GM19324 (cell line): ENCODE measurements around the gene LIMS4.
"Not testable (repeated sequence)": the region's sequence is repeated elsewhere in the genome, so short reads cannot be mapped to it uniquely, and the experiment has no call there.

ENCODE experiments used
- ATAC-seq: cut with Tn5 transposase; IDR thresholded peaks from one replicate; pipeline ENCODE4 v1.9.1; 2021; ENCODE audit warnings: mild to moderate bottlenecking, moderate library complexity; ENCODE audit not compliant: unreplicated experiment, low FRiP score

The LIMS4 gene

GRCh38 chr2:110455080-110455670, 17.4 kb downstream of the LIMS4 start:
- not testable (repeated sequence) for ATAC-seq

- ATAC-seq: not testable (repeated sequence)
These were observed 21.7 kb downstream of the LIMS4 start for GRCh38 chr2:110450951-110451350.

GRCh38 chr2:110449127-110449947, 23.3 kb downstream of the LIMS4 start:
- not testable (repeated sequence) for ATAC-seq

GRCh38 chr2:110446644-110447043, 26.0 kb downstream of the LIMS4 start:
- not testable (repeated sequence) for ATAC-seq

GRCh38 chr2:110443305-110444005, 29.2 kb downstream of the LIMS4 start:
- ATAC-seq: not testable (repeated sequence)

- ATAC-seq: not testable (repeated sequence)
These were observed 30.7 kb downstream of the LIMS4 start for GRCh38 chr2:110441905-110442304.

GRCh38 chr2:110434565-110434964, 38.1 kb downstream of the LIMS4 start:
- ATAC-seq: not testable (repeated sequence)

GRCh38 chr2:110425725-110426124, 46.9 kb downstream of the LIMS4 start:
- not testable (repeated sequence) for ATAC-seq

- not testable (repeated sequence) for ATAC-seq
These were observed 48.2 kb downstream of the LIMS4 start for GRCh38 chr2:110424421-110424820.

GRCh38 chr2:110423574-110423962, 49.0 kb downstream of the LIMS4 start:
- not testable (repeated sequence) for ATAC-seq

GRCh38 chr2:110422852-110423573, 49.6 kb downstream of the LIMS4 start:
- not testable (repeated sequence) for ATAC-seq

GRCh38 chr2:110420641-110421354, 51.8 kb downstream of the LIMS4 start:
- ATAC-seq: not testable (repeated sequence)

GRCh38 chr2:110407142-110407541, 65.5 kb downstream of the LIMS4 start:
- not testable (repeated sequence) for ATAC-seq

- not testable (repeated sequence) for ATAC-seq
These were observed 67.6 kb downstream of the LIMS4 start for GRCh38 chr2:110404988-110405387.

- not testable (repeated sequence) for ATAC-seq
These were observed 68.4 kb downstream of the LIMS4 start for GRCh38 chr2:110404246-110404645.

GRCh38 chr2:110401001-110401618, 71.5 kb downstream of the LIMS4 start:
- ATAC-seq: not testable (repeated sequence)

GRCh38 chr2:110399378-110399777, 73.2 kb downstream of the LIMS4 start:
- not testable (repeated sequence) for ATAC-seq

GRCh38 chr2:110395990-110396389, 76.6 kb downstream of the LIMS4 start:
- ATAC-seq: not testable (repeated sequence)
